ENCODE measurements around the gene RPS6KL1.

The RPS6KL1 gene

GRCh38 chr14:74922752-74923401 is at the start of gene RPS6KL1:
RPS6KL1 (minus strand) TSS chr14:74923260; CDS start chr14:74921541, 1,719 bp downstream.
- peak within 1 kb of the TSS; percentile 37 for H3K27ac ChIP-seq (ENCODE audit: low read length)
- H3K4me3 ChIP-seq (ENCODE audit: low read length in 2 of 2) = peak within 1 kb of the TSS; percentile 60 to 82
- H3K9ac ChIP-seq (ENCODE audit: low read length in 2 of 2) = peak within 1 kb of the TSS; percentile 73 to 82
- H3K4me1 ChIP-seq (ENCODE audit: control insufficient read depth, insufficient read depth, low read length) = peaks cover 14% of the 10 kb centered on the region
- H3K27me3 ChIP-seq (ENCODE audit: control insufficient read depth in 1 of 2, insufficient read depth in 2 of 2, low read length in 2 of 2) = no peaks in the 10 kb centered on the region
- no peaks in the 10 kb centered on the region for H3K9me3 ChIP-seq (ENCODE audit: control insufficient read depth in 2 of 2, low read length in 2 of 2)
- H3K36me3 ChIP-seq (ENCODE audit: control insufficient read depth in 2 of 2, insufficient read depth in 2 of 2, low read length in 2 of 2) = no peaks in the 10 kb centered on the region

GRCh38 chr14:74968811-74969210 is 45.8 kb upstream of the RPS6KL1 start:
- Histone ChIP-seq H3K27ac (ENCODE audit: low read length) (no peak overlapping the region), H3K27me3 (ENCODE audit: control insufficient read depth in 1 of 2, insufficient read depth in 2 of 2, low read length in 2 of 2) (no peaks in the 10 kb centered on the region), H3K9ac (ENCODE audit: low read length in 2 of 2) (no peak overlapping the region), H3K9me3 (ENCODE audit: control insufficient read depth in 2 of 2, low read length in 2 of 2) (no peaks in the 10 kb centered on the region), H3K4me3 (ENCODE audit: low read length in 2 of 2) (no peak overlapping the region), H3K36me3 (ENCODE audit: control insufficient read depth in 2 of 2, insufficient read depth in 2 of 2, low read length in 2 of 2) (no peaks in the 10 kb centered on the region), H3K4me1 (ENCODE audit: control insufficient read depth, insufficient read depth, low read length) (peaks cover 13% of the 10 kb centered on the region)

- Histone ChIP-seq H3K27me3 (ENCODE audit: control insufficient read depth in 1 of 2, insufficient read depth in 2 of 2, low read length in 2 of 2) (no peaks in the 10 kb centered on the region), H3K4me1 (ENCODE audit: control insufficient read depth, insufficient read depth, low read length) (peaks cover 9% of the 10 kb centered on the region), H3K27ac (ENCODE audit: low read length) (no peak overlapping the region), H3K9ac (ENCODE audit: low read length in 2 of 2) (no peak overlapping the region), H3K36me3 (ENCODE audit: control insufficient read depth in 2 of 2, insufficient read depth in 2 of 2, low read length in 2 of 2) (no peaks in the 10 kb centered on the region), H3K9me3 (ENCODE audit: control insufficient read depth in 2 of 2, low read length in 2 of 2) (no peaks in the 10 kb centered on the region), H3K4me3 (ENCODE audit: low read length in 2 of 2) (no peak overlapping the region)
Observed at GRCh38 chr14:74965486-74966153, 42.6 kb upstream of the RPS6KL1 start.

DNA sequence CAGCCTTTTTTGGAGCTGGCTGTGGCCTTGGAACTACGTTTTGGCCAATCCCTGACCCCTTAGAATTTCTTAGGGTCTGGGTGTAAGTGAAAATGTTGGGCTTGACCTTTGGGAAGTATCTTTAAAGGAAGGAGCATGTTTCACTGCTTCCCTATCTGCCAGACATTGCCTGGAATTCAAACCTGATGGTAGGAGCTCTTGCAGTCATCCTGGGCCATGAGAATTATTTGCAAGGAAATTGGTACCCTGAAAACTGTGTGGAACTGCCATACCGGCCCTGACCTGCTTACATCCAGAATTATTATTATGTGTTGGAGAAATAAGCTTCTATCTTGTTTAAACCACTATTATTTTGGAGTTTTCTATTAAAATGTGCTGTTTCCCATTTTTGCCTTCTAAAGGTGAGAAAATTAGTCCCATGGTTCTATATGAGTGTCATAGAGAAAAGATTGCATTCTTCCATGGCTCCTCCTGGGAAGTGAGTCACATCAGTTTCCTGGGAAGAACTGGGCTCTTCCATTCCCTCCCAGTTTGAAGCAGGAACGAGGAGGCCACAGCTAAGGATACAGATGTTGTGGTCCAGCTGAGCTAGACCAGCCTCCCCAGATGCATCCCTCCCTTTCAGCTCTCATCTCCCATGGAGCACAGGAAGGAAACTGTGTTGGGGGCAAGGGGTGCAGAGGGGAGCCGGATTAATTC is 41.9 kb upstream of the RPS6KL1 start:
- peaks cover 9% of the 10 kb centered on the region for H3K4me1 ChIP-seq (ENCODE audit: control insufficient read depth, insufficient read depth, low read length)
- no peak overlapping the region for H3K4me3 ChIP-seq (ENCODE audit: low read length in 2 of 2)
- no peaks in the 10 kb centered on the region for H3K36me3 ChIP-seq (ENCODE audit: control insufficient read depth in 2 of 2, insufficient read depth in 2 of 2, low read length in 2 of 2)
- H3K27me3 ChIP-seq (ENCODE audit: control insufficient read depth in 1 of 2, insufficient read depth in 2 of 2, low read length in 2 of 2) = no peaks in the 10 kb centered on the region
- H3K27ac ChIP-seq (ENCODE audit: low read length) = no peak overlapping the region
- H3K9me3 ChIP-seq (ENCODE audit: control insufficient read depth in 2 of 2, low read length in 2 of 2) = no peaks in the 10 kb centered on the region
- no peak overlapping the region for H3K9ac ChIP-seq (ENCODE audit: low read length in 2 of 2)

- H3K27ac ChIP-seq (ENCODE audit: low read length) = no peak overlapping the region
- H3K9me3 ChIP-seq (ENCODE audit: control insufficient read depth in 2 of 2, low read length in 2 of 2) = no peaks in the 10 kb centered on the region
- H3K4me1 ChIP-seq (ENCODE audit: control insufficient read depth, insufficient read depth, low read length) = peaks cover 7% of the 10 kb centered on the region
- H3K9ac ChIP-seq (ENCODE audit: low read length in 2 of 2) = no peak overlapping the region
- H3K36me3 ChIP-seq (ENCODE audit: control insufficient read depth in 2 of 2, insufficient read depth in 2 of 2, low read length in 2 of 2) = no peaks in the 10 kb centered on the region
- no peak overlapping the region for H3K4me3 ChIP-seq (ENCODE audit: low read length in 2 of 2)
- H3K27me3 ChIP-seq (ENCODE audit: control insufficient read depth in 1 of 2, insufficient read depth in 2 of 2, low read length in 2 of 2) = no peaks in the 10 kb centered on the region
Observed at GRCh38 chr14:74963705-74964271, 40.7 kb upstream of the RPS6KL1 start.

- no peaks in the 10 kb centered on the region for H3K9me3 ChIP-seq (ENCODE audit: control insufficient read depth in 2 of 2, low read length in 2 of 2)
- H3K4me3 ChIP-seq (ENCODE audit: low read length in 2 of 2) = no peak overlapping the region
- no peaks in the 10 kb centered on the region for H3K27me3 ChIP-seq (ENCODE audit: control insufficient read depth in 1 of 2, insufficient read depth in 2 of 2, low read length in 2 of 2)
- H3K9ac ChIP-seq (ENCODE audit: low read length in 2 of 2) = no peak overlapping the region
- H3K36me3 ChIP-seq (ENCODE audit: control insufficient read depth in 2 of 2, insufficient read depth in 2 of 2, low read length in 2 of 2) = no peaks in the 10 kb centered on the region
- H3K27ac ChIP-seq (ENCODE audit: low read length) = no peak overlapping the region
- peaks cover 7% of the 10 kb centered on the region for H3K4me1 ChIP-seq (ENCODE audit: control insufficient read depth, insufficient read depth, low read length)
Observed at GRCh38 chr14:74963178-74963704, 40.2 kb upstream of the RPS6KL1 start.

- H3K27me3 ChIP-seq (ENCODE audit: control insufficient read depth in 1 of 2, insufficient read depth in 2 of 2, low read length in 2 of 2) = no peaks in the 10 kb centered on the region
- H3K36me3 ChIP-seq (ENCODE audit: control insufficient read depth in 2 of 2, insufficient read depth in 2 of 2, low read length in 2 of 2) = no peaks in the 10 kb centered on the region
- H3K9me3 ChIP-seq (ENCODE audit: control insufficient read depth in 2 of 2, low read length in 2 of 2) = no peaks in the 10 kb centered on the region
- H3K9ac ChIP-seq (ENCODE audit: low read length in 2 of 2) = no peak overlapping the region
- H3K4me1 ChIP-seq (ENCODE audit: control insufficient read depth, insufficient read depth, low read length) = peaks cover 7% of the 10 kb centered on the region
- H3K27ac ChIP-seq (ENCODE audit: low read length) = no peak overlapping the region
- H3K4me3 ChIP-seq (ENCODE audit: low read length in 2 of 2) = no peak overlapping the region
Observed at GRCh38 chr14:74962493-74962892, 39.4 kb upstream of the RPS6KL1 start.

- Histone ChIP-seq H3K9ac (ENCODE audit: low read length in 2 of 2) (no peak overlapping the region), H3K27ac (ENCODE audit: low read length) (no peak overlapping the region), H3K9me3 (ENCODE audit: control insufficient read depth in 2 of 2, low read length in 2 of 2) (no peaks in the 10 kb centered on the region), H3K27me3 (ENCODE audit: control insufficient read depth in 1 of 2, insufficient read depth in 2 of 2, low read length in 2 of 2) (no peaks in the 10 kb centered on the region), H3K36me3 (ENCODE audit: control insufficient read depth in 2 of 2, insufficient read depth in 2 of 2, low read length in 2 of 2) (no peaks in the 10 kb centered on the region), H3K4me3 (ENCODE audit: low read length in 2 of 2) (no peak overlapping the region), H3K4me1 (ENCODE audit: control insufficient read depth, insufficient read depth, low read length) (peaks cover 7% of the 10 kb centered on the region)
Observed at GRCh38 chr14:74962046-74962445, 39.0 kb upstream of the RPS6KL1 start.

- Histone ChIP-seq H3K9ac (ENCODE audit: low read length in 2 of 2) (no peak overlapping the region), H3K36me3 (ENCODE audit: control insufficient read depth in 2 of 2, insufficient read depth in 2 of 2, low read length in 2 of 2) (no peaks in the 10 kb centered on the region), H3K4me1 (ENCODE audit: control insufficient read depth, insufficient read depth, low read length) (peaks cover 7% of the 10 kb centered on the region), H3K4me3 (ENCODE audit: low read length in 2 of 2) (no peak overlapping the region), H3K27ac (ENCODE audit: low read length) (no peak overlapping the region), H3K9me3 (ENCODE audit: control insufficient read depth in 2 of 2, low read length in 2 of 2) (no peaks in the 10 kb centered on the region), H3K27me3 (ENCODE audit: control insufficient read depth in 1 of 2, insufficient read depth in 2 of 2, low read length in 2 of 2) (no peaks in the 10 kb centered on the region)
Observed at GRCh38 chr14:74961238-74961911, 38.3 kb upstream of the RPS6KL1 start.

- Histone ChIP-seq H3K9me3 (ENCODE audit: control insufficient read depth in 2 of 2, low read length in 2 of 2) (no peaks in the 10 kb centered on the region), H3K9ac (ENCODE audit: low read length in 2 of 2) (no peak overlapping the region), H3K27ac (ENCODE audit: low read length) (no peak overlapping the region)
Observed at GRCh38 chr14:74960736-74961135, 37.7 kb upstream of the RPS6KL1 start.

More at GRCh38 chr14:74960736-74961135, 37.7 kb upstream of the RPS6KL1 start:
- no peaks in the 10 kb centered on the region for H3K27me3 ChIP-seq (ENCODE audit: control insufficient read depth in 1 of 2, insufficient read depth in 2 of 2, low read length in 2 of 2)
- no peaks in the 10 kb centered on the region for H3K36me3 ChIP-seq (ENCODE audit: control insufficient read depth in 2 of 2, insufficient read depth in 2 of 2, low read length in 2 of 2)
- no peak overlapping the region for H3K4me3 ChIP-seq (ENCODE audit: low read length in 2 of 2)
- peaks cover 10% of the 10 kb centered on the region for H3K4me1 ChIP-seq (ENCODE audit: control insufficient read depth, insufficient read depth, low read length)

All from stomach smooth muscle (tissue), 2 donors.